ENCODE data around the gene SAG. TPM values are rescaled to one million over a fixed set of nuclear protein-coding genes. Genes with fewer than 3 reads are reported as not detected.

SAG gene
- total RNA-seq, 4 donors from 2014 or later, result not detected

GRCh38 chr2:233355916-233356315 lies 48.3 kb downstream of the SAG start:
- Histone ChIP-seq H3K27me3 (no peaks in the 10 kb centered on the region), H3K9me3 (no peaks in the 10 kb centered on the region), H3K27ac (no peak overlapping the region), H3K4me1 (peaks cover 3 to 66% (median 37%) of the 10 kb centered on the region in 4 donors), H3K36me3 (no peaks in the 10 kb centered on the region), H3K4me3 (peak overlapping the region in 1 of 4 donors; percentile 84)
- intact Hi-C loops (cut with DNase I; ENCODE audit: low total_unique reads), result no loop called here
- in situ Hi-C loops (cut with MboI; ENCODE audit: low pct_ligation_motif_present in 1 of 4, low pct_unique_long_range_greater_than_20kb in 1 of 4, low sequenced_read_pairs in 3 of 4), result no loop called here
- 92 to 93% methylated on average over 6 to 10 of the region's 10 CpGs for WGBS, 2 donors (ENCODE audit: low coverage in 1 of 2)
- DNase-seq, result peak; percentile 7
- TF ChIP-seq POLR2AphosphoS5 (IDR thresholded peaks at IDR 0.05) (no peak), CTCF (IDR thresholded peaks at IDR 0.05) (no peak), POLR2A (IDR thresholded peaks at IDR 0.05) (no peak), EP300 (IDR thresholded peaks at IDR 0.05; ENCODE audit: low read depth) (no peak)

- intact Hi-C loops (cut with DNase I; ENCODE audit: low total_unique reads), result no loop called here
- no peak overlapping the region for H3K4me3 ChIP-seq
- no peaks in the 10 kb centered on the region for H3K27me3 ChIP-seq
- H3K27ac ChIP-seq, result peak overlapping the region in 2 of 4 donors; percentile 22 to 30
- WGBS, 2 donors (ENCODE audit: low coverage in 1 of 2), result 63 to 68% methylated on average over 3 to 4 of the region's 4 CpGs
- peak; percentile 10 for DNase-seq
- no peaks in the 10 kb centered on the region for H3K9me3 ChIP-seq
- TF ChIP-seq POLR2AphosphoS5 (IDR thresholded peaks at IDR 0.05), result no peak
- no peak for TF ChIP-seq POLR2A (IDR thresholded peaks at IDR 0.05)
- TF ChIP-seq CTCF (IDR thresholded peaks at IDR 0.05), result no peak
- no peak for TF ChIP-seq EP300 (IDR thresholded peaks at IDR 0.05; ENCODE audit: low read depth)
- in situ Hi-C loops (cut with MboI; ENCODE audit: low pct_ligation_motif_present in 1 of 4, low pct_unique_long_range_greater_than_20kb in 1 of 4, low sequenced_read_pairs in 3 of 4), result no loop called here
- peaks cover 3 to 64% (median 32%) of the 10 kb centered on the region in 4 donors for H3K4me1 ChIP-seq
- no peaks in the 10 kb centered on the region for H3K36me3 ChIP-seq
These were observed 49.1 kb downstream of the SAG start for GRCh38 chr2:233356546-233357308.

- WGBS, 2 donors (ENCODE audit: low coverage in 1 of 2), result 52 to 61% methylated on average over 4 of the region's 4 CpGs
- Histone ChIP-seq H3K4me1 (peaks cover 3 to 60% (median 27%) of the 10 kb centered on the region in 4 donors), H3K27me3 (no peaks in the 10 kb centered on the region), H3K9me3 (no peaks in the 10 kb centered on the region), H3K36me3 (no peaks in the 10 kb centered on the region), H3K4me3 (no peak overlapping the region), H3K27ac (peak overlapping the region in 2 of 4 donors; percentile 22 to 30)
- intact Hi-C loops (cut with DNase I; ENCODE audit: low total_unique reads) (no loop called here), in situ Hi-C loops (cut with MboI; ENCODE audit: low pct_ligation_motif_present in 1 of 4, low pct_unique_long_range_greater_than_20kb in 1 of 4, low sequenced_read_pairs in 3 of 4) (no loop called here)
- no peak for DNase-seq
- TF ChIP-seq EP300 (IDR thresholded peaks at IDR 0.05; ENCODE audit: low read depth) (no peak), POLR2AphosphoS5 (IDR thresholded peaks at IDR 0.05) (no peak), POLR2A (IDR thresholded peaks at IDR 0.05) (no peak), CTCF (IDR thresholded peaks at IDR 0.05) (no peak)
These were observed 50.7 kb downstream of the SAG start for GRCh38 chr2:233358335-233358734.

GRCh38 chr2:233358947-233359346 lies 51.3 kb downstream of the SAG start:
- Histone ChIP-seq H3K4me3 (no peak overlapping the region), H3K27ac (peak overlapping the region in 3 of 4 donors; percentile 21 to 30 (median 22)), H3K27me3 (no peaks in the 10 kb centered on the region), H3K4me1 (peaks cover under 1 to 54% (median 21%) of the 10 kb centered on the region in 4 donors), H3K9me3 (no peaks in the 10 kb centered on the region), H3K36me3 (peaks cover 0 to 5% (median 0%) of the 10 kb centered on the region in 4 donors)
- in situ Hi-C loops (cut with MboI; ENCODE audit: low pct_ligation_motif_present in 1 of 4, low pct_unique_long_range_greater_than_20kb in 1 of 4, low sequenced_read_pairs in 3 of 4), result no loop called here
- WGBS, 2 donors (ENCODE audit: low coverage in 1 of 2), result 66 to 69% methylated on average over 4 to 6 of the region's 6 CpGs
- intact Hi-C loops (cut with DNase I; ENCODE audit: low total_unique reads), result no loop called here
- peak; percentile 4 for DNase-seq
- TF ChIP-seq CTCF (IDR thresholded peaks at IDR 0.05), result no peak
- peak in 1 of 3 donors; percentile 22 for TF ChIP-seq POLR2AphosphoS5 (IDR thresholded peaks at IDR 0.05)

Data from transverse colon (tissue), 4 donors.